ENCODE results near the gene CLEC2L. TPM values are rescaled to one million over a fixed set of nuclear protein-coding genes. Genes with fewer than 3 reads are reported as not detected.

Gene CLEC2L
- total and polyA plus RNA-seq, 2 experiments from 2014 or later = not detected

- H3K9me3 ChIP-seq (ENCODE audit: low read depth) = no peaks in the 10 kb centered on the region
- 91% methylated on average over 2 of the region's 2 CpGs for WGBS (ENCODE audit: low lambda C conversion rate, missing lambda C conversion rate)
- no peaks in the 10 kb centered on the region for H3K36me3 ChIP-seq (replicated peaks; ENCODE audit: insufficient read depth, low read depth)
- no peaks in the 10 kb centered on the region for H4K20me1 ChIP-seq (ENCODE audit: insufficient read depth, poor library complexity, severe bottlenecking)
- H3K9me2 ChIP-seq (replicated peaks; ENCODE audit: insufficient read depth) = no peaks in the 10 kb centered on the region
- no peak overlapping the region for H3K4me3 ChIP-seq
- H2AFZ ChIP-seq = no peak overlapping the region
- no peak for DNase-seq (ENCODE audit: low spot score)
- H3K4me1 ChIP-seq (ENCODE audit: insufficient read depth) = no peaks in the 10 kb centered on the region
- H3K79me2 ChIP-seq = no peaks in the 10 kb centered on the region
- H3K4me2 ChIP-seq = no peak overlapping the region
- H3K27ac ChIP-seq = no peak overlapping the region
- TF ChIP-seq EZH2 (IDR thresholded peaks at IDR 0.05; ENCODE audit: borderline replicate concordance) = no peak
- TF ChIP-seq, protein P1, sequence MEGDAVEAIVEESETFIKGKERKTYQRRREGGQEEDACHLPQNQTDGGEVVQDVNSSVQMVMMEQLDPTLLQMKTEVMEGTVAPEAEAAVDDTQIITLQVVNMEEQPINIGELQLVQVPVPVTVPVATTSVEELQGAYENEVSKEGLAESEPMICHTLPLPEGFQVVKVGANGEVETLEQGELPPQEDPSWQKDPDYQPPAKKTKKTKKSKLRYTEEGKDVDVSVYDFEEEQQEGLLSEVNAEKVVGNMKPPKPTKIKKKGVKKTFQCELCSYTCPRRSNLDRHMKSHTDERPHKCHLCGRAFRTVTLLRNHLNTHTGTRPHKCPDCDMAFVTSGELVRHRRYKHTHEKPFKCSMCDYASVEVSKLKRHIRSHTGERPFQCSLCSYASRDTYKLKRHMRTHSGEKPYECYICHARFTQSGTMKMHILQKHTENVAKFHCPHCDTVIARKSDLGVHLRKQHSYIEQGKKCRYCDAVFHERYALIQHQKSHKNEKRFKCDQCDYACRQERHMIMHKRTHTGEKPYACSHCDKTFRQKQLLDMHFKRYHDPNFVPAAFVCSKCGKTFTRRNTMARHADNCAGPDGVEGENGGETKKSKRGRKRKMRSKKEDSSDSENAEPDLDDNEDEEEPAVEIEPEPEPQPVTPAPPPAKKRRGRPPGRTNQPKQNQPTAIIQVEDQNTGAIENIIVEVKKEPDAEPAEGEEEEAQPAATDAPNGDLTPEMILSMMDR (IDR thresholded peaks at IDR 0.05; ENCODE audit: poor library complexity) = no peak
- no peak for TF ChIP-seq EZH2phosphoT487 (IDR thresholded peaks at IDR 0.05; ENCODE audit: low read depth, severe bottlenecking, unreplicated experiment)
- H3K27me3 ChIP-seq = no peaks in the 10 kb centered on the region
These were observed 70.6 kb downstream of the CLEC2L start for GRCh38 chr7:139594090-139594489.

Other genes with a start within 250 kb of the CLEC2L start
- gene FMC1, start 182.3 kb upstream of the CLEC2L start, total RNA-seq = 5.0 and 12.9 TPM in 2 replicates
- gene FMC1, start 182.3 kb upstream of the CLEC2L start, polyA plus RNA-seq = 43.4 and 46.7 TPM in 2 replicates
- gene LUC7L2, start 163.8 kb upstream of the CLEC2L start, total RNA-seq = 75.1 and 76.4 TPM in 2 replicates
- 68.6 and 75.3 TPM in 2 replicates for gene LUC7L2, start 163.8 kb upstream of the CLEC2L start, polyA plus RNA-seq
- gene KLRG2, start 40.0 kb upstream of the CLEC2L start, total RNA-seq = 0.08 and 0.23 TPM in 2 replicates
- 0.07 TPM in 1 of 2 replicates, not detected in the other for gene KLRG2, start 40.0 kb upstream of the CLEC2L start, polyA plus RNA-seq

Data from hepatocyte (in vitro differentiated cells).